ENCODE results near the gene TBPL1.
A peak's percentile ranks its signal among the peaks of the same experiment; 100 is the strongest.

The TBPL1 gene

DNA sequence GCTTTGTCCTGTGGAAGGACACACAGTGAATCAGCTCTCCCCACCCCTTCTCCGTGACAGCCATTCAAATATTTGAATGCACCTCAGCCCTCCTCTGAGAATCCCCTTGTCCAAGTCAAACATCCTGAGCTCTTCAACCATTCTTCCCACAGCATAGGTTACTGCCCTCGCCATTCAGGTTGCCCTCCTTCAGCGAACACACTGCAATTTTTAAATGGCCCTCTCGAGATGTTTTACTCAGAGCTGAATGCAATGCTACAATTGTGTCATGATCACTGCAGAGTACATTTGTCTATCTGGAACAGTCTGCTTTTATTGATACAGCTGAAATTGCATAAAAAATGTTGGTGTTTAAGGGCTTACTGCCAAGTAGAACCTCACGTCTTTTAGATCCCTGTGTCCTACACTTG lies 50.5 kb downstream of the TBPL1 start:
- no peak overlapping the region for H3K27ac Mint-ChIP-seq
- H3K9me3 Mint-ChIP-seq: no peaks in the 10 kb centered on the region
- H3K4me3 Mint-ChIP-seq: no peak overlapping the region
- DNase-seq (ENCODE audit: low spot score in 2 of 2) (no peak), ATAC-seq (no peak)
- no peaks in the 10 kb centered on the region for H3K36me3 Mint-ChIP-seq
- H3K4me1 Mint-ChIP-seq: no peaks in the 10 kb centered on the region

DNA sequence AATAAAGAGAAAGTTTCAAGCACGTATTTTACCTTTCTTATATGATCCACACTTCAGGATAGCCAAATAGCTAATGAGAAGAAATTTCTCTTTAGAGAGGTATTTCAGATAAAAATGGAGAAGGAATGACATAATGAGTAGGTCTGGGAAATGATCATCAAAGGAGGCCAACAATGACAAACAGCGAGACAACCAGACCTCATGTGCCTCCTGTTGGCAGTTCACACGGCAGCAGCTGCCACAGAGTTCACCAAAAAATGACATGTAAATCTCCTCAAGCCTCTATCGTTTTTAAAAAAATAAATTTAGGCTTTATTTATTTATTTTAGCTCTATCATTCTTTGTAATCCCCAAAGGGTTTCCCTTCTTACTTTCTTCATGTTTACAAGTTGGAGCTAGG lies 51.7 kb downstream of the TBPL1 start:
- Mint-ChIP-seq H3K36me3 (no peaks in the 10 kb centered on the region), H3K4me1 (no peaks in the 10 kb centered on the region), H3K4me3 (no peak overlapping the region), H3K9me3 (no peaks in the 10 kb centered on the region), H3K27ac (no peak overlapping the region)
- DNase-seq (ENCODE audit: low spot score in 2 of 2) (no peak), ATAC-seq (no peak)

DNA sequence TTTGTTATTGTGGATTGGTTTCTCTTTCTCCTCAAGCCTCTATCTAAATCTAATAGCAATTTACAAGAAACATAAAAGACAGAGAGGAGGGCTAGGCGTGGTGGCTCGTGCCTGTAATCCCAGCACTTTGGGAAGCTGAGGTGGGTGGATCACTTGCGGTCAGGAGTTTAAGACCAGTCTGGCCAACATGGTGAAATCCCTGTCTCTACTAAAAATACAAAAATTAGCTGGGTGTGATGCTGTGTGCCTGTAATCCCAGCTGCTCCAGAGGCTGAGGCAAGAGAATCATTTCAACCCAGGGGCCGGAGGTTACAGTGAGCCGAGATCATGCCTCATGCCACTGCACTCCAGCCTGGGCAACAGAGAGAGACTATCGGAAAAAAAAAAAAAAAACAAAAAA lies 52.8 kb downstream of the TBPL1 start:
- H3K36me3 Mint-ChIP-seq: no peaks in the 10 kb centered on the region
- DNase-seq (ENCODE audit: low spot score in 2 of 2) (no peak), ATAC-seq (no peak)
- H3K4me3 Mint-ChIP-seq: no peak overlapping the region
- H3K9me3 Mint-ChIP-seq: no peaks in the 10 kb centered on the region
- H3K4me1 Mint-ChIP-seq: peaks cover 3% of the 10 kb centered on the region
- no peak overlapping the region for H3K27ac Mint-ChIP-seq

DNA sequence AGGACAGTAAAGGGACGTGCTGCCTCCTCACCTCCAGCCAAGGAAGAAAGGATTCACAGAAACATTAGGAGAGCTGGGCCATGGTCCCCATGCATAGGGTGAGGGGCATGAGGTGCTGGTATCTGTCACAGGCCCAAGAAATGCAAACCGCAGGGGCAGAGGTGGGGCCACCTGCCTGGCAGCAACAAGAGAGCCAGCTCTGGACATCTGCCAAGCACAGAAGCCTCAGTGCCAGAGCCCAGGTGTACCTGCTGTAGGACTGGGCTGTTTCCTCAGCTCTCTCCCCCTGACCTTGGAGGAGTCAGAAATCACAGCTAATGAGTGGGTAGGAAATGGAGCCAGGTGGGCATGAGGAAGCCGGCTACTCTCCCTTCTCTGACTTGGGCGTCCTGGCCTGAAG lies 54.1 kb downstream of the TBPL1 start:
- Mint-ChIP-seq H3K9me3 (no peaks in the 10 kb centered on the region), H3K4me1 (peaks cover 5% of the 10 kb centered on the region), H3K36me3 (no peaks in the 10 kb centered on the region), H3K4me3 (no peak overlapping the region), H3K27ac (no peak overlapping the region)
- ATAC-seq (no peak), DNase-seq (ENCODE audit: low spot score in 2 of 2) (no peak)

DNA sequence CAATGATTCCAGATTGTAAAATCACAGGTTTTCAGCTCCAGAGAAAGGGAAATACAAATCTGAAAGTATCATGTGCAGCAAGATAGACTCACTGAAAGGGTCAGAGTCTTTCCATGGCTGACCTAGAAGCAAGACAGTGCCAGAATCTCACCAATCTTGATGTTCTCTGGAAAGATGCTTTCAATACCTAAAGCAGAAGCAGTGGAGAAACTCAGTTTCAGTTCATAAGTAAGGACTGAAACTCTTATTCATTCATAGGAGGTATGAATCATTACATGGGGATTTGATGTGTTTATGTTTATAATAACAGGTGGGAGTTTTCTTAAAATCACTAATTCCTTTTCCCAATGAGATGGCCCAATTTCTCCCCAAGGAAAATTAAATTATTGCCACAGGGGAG lies 56.9 kb downstream of the TBPL1 start:
- H3K36me3 Mint-ChIP-seq: no peaks in the 10 kb centered on the region
- H3K4me3 Mint-ChIP-seq: no peak overlapping the region
- no peak for DNase-seq (ENCODE audit: low spot score in 2 of 2)
- H3K9me3 Mint-ChIP-seq: no peaks in the 10 kb centered on the region
- H3K4me1 Mint-ChIP-seq: peaks cover 5% of the 10 kb centered on the region
- H3K27ac Mint-ChIP-seq: no peak overlapping the region
- ATAC-seq: peak; percentile 65

DNA sequence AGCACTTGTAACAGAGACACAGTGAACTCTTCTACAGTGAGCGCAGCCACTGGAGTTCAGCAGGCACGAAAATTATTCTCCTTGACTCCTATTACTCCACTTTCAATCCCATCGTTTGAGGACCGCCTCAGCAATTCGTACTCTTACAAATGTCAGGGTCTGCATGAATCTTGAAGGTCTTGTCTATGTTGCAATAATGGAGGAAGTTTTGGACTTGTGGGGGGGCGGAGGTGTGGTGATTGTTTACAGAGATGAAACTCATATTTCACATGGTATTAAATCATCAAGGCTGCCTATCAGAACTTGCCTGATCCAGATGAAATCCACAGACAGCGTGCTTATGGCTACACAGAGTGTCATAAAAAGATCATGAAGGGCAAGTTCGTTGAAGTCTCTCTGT lies 57.4 kb downstream of the TBPL1 start:
- Mint-ChIP-seq H3K9me3 (no peaks in the 10 kb centered on the region), H3K4me3 (no peak overlapping the region), H3K4me1 (peaks cover 5% of the 10 kb centered on the region), H3K27ac (no peak overlapping the region), H3K36me3 (no peaks in the 10 kb centered on the region)
- no peak for DNase-seq (ENCODE audit: low spot score in 2 of 2)
- ATAC-seq: no peak

DNA sequence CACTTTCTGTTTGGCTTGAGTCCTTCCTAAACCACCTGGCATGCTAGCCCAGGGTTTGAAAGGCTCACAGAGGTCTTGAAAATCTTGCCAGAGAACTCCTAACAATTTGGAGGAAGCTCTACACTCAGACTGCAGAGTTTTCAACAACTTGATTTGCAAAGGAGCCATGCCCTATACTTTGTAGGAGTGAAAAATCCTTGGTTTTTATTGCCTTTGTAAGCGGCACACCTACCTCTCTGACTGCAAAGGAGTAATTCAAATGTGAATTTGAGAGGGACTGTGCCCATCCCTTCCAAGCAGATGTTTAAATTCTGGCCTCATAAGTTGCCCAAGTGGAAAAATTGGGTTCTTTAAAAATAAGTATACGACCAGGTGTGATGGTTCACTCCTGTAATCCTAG lies 58.0 kb downstream of the TBPL1 start:
- no peak for ATAC-seq

DNA sequence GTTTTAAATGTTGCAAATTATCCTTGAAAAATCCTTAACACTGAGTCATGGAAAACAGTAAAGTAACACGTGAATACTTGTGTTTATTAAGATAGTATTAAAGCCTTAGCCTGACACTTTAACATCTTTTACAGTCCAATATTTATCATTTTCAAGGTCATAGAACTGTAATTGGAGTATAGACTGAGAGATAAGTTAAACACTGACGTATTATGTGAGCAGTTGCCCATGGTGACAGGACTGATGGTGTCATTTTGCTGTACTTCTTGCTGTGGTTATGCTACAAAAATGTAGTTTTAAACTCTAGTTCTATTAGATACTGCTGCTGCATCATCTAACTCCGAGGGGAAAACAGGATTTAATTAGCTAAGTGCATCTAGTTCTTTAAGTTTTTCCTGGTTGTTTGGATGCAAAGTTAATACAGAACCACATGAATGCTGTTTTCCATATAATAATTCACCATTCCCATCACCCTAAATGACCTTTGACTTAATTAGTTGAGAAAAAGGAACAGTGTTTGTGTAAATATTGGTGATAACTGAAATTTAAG lies 61.6 kb downstream of the TBPL1 start:
- H3K4me1 Mint-ChIP-seq: peaks cover 5% of the 10 kb centered on the region
- no peak for ATAC-seq
- H3K36me3 Mint-ChIP-seq: no peaks in the 10 kb centered on the region
- H3K27ac Mint-ChIP-seq: no peak overlapping the region
- no peak overlapping the region for H3K4me3 Mint-ChIP-seq
- no peak for DNase-seq (ENCODE audit: low spot score in 2 of 2)
- no peaks in the 10 kb centered on the region for H3K9me3 Mint-ChIP-seq

More for the DNA sequence above, 58.0 kb downstream of the TBPL1 start:
- Mint-ChIP-seq H3K9me3 (no peaks in the 10 kb centered on the region), H3K4me1 (peaks cover 5% of the 10 kb centered on the region), H3K36me3 (no peaks in the 10 kb centered on the region), H3K27ac (no peak overlapping the region), H3K4me3 (no peak overlapping the region)
- no peak for DNase-seq (ENCODE audit: low spot score in 2 of 2)

DNA sequence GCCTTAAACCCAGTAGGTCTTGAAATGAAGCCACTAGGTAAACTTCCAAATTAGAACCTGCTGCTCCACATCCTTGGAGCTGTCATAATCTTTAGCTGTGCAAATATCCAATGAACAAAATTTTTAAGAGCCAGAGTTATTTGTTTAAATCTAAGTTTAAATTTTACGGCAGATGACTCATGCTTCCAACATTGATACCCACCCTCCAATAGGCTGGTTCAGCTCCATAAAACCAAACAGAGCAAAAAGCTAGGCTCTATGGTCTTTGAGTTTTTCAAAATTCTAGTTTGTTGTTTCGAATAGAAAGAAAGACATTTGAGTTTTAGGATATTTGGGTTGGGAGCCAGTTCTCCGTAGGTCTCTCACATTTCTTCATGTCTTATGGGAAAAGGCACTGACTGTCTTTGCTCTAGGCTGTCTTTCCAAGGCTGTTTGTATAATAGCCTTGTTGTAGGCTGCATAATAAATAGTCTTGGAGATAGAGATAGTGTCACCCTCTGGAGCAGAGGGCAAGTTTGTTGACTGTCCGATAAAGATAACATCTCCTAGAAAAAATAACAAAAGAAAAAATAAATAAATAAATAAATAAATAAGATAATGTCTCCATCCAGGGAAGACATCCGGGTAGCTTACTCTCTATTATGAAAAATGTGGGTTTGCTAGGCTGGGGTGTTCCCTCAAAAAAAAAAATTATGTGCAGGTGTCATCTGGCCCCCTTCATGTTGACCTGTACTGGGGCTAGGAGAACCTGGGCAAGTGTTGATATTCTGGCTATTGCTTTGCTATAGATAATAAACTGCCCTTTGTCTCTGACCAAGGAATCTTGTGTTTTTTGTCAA lies 62.9 kb downstream of the TBPL1 start:
- Mint-ChIP-seq H3K36me3 (no peaks in the 10 kb centered on the region), H3K27ac (no peak overlapping the region), H3K4me3 (no peak overlapping the region), H3K9me3 (no peaks in the 10 kb centered on the region), H3K4me1 (peaks cover under 1% of the 10 kb centered on the region)
- ATAC-seq: no peak
- no peak for DNase-seq (ENCODE audit: low spot score in 2 of 2)

DNA sequence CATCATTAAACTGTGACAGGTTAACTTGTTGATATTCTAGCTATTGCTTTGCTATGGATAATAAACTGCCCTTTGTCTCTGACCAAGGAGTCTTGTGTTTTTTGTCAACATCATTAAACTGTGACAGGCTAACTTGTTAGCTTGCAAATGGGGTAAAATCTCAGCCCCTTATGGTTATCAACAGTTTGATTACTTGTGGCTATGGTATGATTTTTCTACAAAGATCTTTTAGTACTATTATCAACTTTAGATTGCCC lies 63.5 kb downstream of the TBPL1 start:
- no peak for DNase-seq (ENCODE audit: low spot score in 2 of 2)
- H3K4me1 Mint-ChIP-seq: no peaks in the 10 kb centered on the region
- H3K27ac Mint-ChIP-seq: no peak overlapping the region
- H3K9me3 Mint-ChIP-seq: no peaks in the 10 kb centered on the region
- no peaks in the 10 kb centered on the region for H3K36me3 Mint-ChIP-seq
- no peak for ATAC-seq
- H3K4me3 Mint-ChIP-seq: no peak overlapping the region

DNA sequence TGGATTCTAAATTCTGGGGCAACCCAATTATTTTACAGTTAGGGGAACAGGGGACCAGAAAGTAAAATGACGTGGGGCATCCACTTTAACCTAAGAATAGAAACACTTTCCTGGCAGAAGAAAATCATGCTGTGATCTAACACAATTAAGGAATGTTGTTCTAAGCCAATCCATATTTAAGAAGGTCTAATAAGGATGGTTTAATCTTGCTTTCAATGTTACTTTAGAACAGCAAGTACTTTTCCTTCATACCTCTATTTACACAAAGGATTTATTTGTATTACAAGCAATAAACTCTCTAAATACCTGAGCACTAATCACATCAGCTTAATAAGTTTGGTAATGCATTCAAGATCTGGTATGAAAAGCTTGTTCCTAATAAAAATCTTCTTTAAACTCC lies 67.0 kb downstream of the TBPL1 start:
- no peak overlapping the region for H3K4me3 Mint-ChIP-seq
- H3K27ac Mint-ChIP-seq: no peak overlapping the region
- ATAC-seq: no peak
- no peak for DNase-seq (ENCODE audit: low spot score in 2 of 2)
- no peaks in the 10 kb centered on the region for H3K36me3 Mint-ChIP-seq
- H3K4me1 Mint-ChIP-seq: no peaks in the 10 kb centered on the region
- no peaks in the 10 kb centered on the region for H3K9me3 Mint-ChIP-seq

DNA sequence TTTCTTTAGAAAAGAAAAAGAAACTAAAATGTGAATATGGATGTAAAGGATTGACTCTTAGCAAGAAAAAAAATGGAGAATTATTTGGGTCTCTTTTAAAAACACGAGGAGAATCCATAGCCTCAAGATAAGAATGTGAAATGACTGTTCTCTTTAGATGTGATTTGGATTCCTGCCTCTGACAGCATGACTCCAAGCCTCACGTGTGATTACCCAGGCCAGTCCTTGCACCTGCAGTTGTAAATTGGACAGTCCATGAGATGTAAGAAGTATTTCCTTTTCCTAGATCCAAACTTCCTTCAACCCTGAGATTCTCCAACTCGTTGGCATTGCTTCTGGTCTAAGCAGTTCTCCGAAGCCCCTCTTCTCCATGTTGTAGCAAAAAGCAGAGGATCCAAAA lies 67.5 kb downstream of the TBPL1 start:
- ATAC-seq (no peak), DNase-seq (ENCODE audit: low spot score in 2 of 2) (no peak)
- no peak overlapping the region for H3K4me3 Mint-ChIP-seq
- H3K27ac Mint-ChIP-seq: no peak overlapping the region
- H3K36me3 Mint-ChIP-seq: no peaks in the 10 kb centered on the region
- no peaks in the 10 kb centered on the region for H3K9me3 Mint-ChIP-seq
- H3K4me1 Mint-ChIP-seq: no peaks in the 10 kb centered on the region

DNA sequence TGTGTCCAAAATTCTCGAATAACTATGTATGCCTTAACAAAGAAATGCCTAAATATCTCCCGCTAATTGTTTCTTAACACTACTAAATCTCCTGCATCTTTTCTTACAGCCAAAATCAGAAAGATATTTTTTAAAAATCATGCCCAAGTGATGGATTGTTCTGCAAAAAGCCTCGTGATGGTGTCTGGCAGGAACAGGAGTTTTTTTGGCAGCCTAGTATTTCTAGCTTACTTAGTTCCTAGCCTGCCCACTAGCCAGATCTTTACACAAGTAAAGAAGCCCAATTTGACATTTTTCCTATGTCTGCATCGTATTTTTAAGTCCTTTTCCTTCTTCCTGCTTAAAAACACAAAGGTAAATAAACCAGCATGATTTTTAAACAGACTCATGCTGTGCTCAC lies 67.9 kb downstream of the TBPL1 start:
- H3K4me3 Mint-ChIP-seq: no peak overlapping the region
- H3K27ac Mint-ChIP-seq: no peak overlapping the region
- no peaks in the 10 kb centered on the region for H3K36me3 Mint-ChIP-seq
- H3K9me3 Mint-ChIP-seq: no peaks in the 10 kb centered on the region
- DNase-seq (ENCODE audit: low spot score in 2 of 2) (no peak), ATAC-seq (no peak)
- H3K4me1 Mint-ChIP-seq: no peaks in the 10 kb centered on the region

DNA sequence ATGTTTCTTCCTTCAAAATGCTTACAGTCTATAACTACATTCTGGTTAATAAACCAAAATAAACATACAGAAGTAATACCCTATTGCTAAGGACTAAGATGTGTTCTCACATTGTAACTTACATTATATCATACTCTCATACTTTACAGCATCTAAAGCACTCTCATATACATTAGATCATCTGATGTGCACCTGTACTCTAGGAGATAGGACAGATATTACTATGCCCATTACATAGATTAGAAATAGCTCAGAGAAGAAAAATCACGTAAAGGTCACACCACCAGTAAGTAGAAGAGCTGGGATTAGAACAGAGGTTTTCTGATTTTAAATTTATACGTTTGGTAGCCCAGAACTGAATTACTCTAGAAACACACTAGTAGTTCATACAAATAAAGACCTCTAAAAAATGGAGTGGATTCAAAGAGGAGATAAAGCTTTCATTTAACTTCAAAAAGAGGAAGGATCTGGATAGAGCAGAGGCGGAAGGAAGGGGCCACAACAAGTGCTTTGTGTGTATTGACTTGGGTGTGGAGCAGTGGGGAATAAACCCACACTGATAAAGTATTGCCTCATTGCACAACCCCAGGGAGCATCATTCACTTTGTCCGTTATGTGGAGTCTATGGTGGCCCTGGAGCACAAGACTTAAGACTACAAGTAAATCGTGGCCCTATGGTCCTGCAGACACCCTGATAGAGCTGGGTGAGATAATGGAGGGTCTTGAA lies 68.5 kb downstream of the TBPL1 start:
- DNase-seq (ENCODE audit: low spot score in 2 of 2): no peak
- Mint-ChIP-seq H3K9me3 (no peaks in the 10 kb centered on the region), H3K27ac (no peak overlapping the region), H3K4me3 (no peak overlapping the region), H3K4me1 (no peaks in the 10 kb centered on the region), H3K36me3 (no peaks in the 10 kb centered on the region)
- ATAC-seq: peak; percentile 13

DNA sequence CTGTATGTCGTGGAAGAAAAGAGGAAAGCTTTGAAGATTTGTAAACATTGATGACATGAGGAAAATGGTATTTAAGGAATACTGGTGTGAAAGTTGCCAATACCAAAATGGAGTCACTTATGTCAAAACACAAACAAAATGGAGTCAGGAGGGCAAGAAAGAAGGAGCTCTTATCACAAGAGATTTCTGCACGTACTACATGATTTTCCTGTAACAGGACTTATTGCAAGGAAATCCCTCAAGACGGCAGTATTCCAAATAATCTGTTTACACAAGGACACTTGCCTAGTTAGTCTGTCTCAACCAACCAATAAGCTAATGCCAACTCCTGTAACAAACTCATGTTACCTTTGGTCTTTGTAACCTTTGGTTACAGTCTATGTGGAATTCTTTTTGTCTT lies 69.6 kb downstream of the TBPL1 start:
- ATAC-seq (no peak), DNase-seq (ENCODE audit: low spot score in 2 of 2) (no peak)
- Mint-ChIP-seq H3K27ac (no peak overlapping the region), H3K36me3 (no peaks in the 10 kb centered on the region), H3K9me3 (no peaks in the 10 kb centered on the region), H3K4me3 (no peak overlapping the region), H3K4me1 (no peaks in the 10 kb centered on the region)

DNA sequence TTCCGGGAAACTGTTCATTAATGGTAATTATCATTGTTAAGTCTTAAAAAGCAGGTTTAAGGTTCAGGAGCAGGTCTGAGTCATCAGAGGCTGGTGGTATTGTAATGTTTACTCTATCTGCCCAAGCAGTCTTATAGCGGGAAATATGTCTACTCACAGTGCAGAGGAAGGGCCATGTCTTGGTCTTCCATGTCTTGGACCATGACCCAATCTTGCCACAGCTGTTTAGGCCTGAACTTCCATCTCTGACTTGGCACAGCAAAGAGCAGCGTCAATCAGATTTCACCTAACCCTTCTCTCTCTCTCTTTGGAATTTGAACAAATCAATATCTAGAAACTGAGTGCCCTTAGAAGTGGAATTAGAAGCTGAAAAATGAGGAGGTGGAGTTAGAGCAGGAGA lies 73.6 kb downstream of the TBPL1 start:
- Mint-ChIP-seq H3K27ac (no peak overlapping the region), H3K4me3 (no peak overlapping the region), H3K9me3 (no peaks in the 10 kb centered on the region), H3K36me3 (no peaks in the 10 kb centered on the region), H3K4me1 (no peaks in the 10 kb centered on the region)
- no peak for ATAC-seq
- DNase-seq (ENCODE audit: low spot score in 2 of 2): no peak

All from stimulated activated effector memory CD8-positive, alpha-beta T cell treated with anti-CD3 and anti-CD28 coated beads, Interleukin-12 subunit alpha, Interleukin-12 subunit beta, amount 100 ng/mL, for 72 hours (primary cell).